Non-pigmented ciliary epithelial cell (primary cell): ENCODE measurements around the gene MYH9.

ENCODE experiments used
- DNase-seq: peaks from one replicate; pipeline ENCODE4 v3.0.0-alpha.2; 2010; ENCODE audit warnings: low read depth

MYH9 gene

GRCh38 chr22:36367479-36367878, 20.3 kb downstream of the MYH9 start:
- no peak for DNase-seq

- no peak for DNase-seq
Measured at GRCh38 chr22:36367066-36367465, 20.7 kb downstream of the MYH9 start.

DNA sequence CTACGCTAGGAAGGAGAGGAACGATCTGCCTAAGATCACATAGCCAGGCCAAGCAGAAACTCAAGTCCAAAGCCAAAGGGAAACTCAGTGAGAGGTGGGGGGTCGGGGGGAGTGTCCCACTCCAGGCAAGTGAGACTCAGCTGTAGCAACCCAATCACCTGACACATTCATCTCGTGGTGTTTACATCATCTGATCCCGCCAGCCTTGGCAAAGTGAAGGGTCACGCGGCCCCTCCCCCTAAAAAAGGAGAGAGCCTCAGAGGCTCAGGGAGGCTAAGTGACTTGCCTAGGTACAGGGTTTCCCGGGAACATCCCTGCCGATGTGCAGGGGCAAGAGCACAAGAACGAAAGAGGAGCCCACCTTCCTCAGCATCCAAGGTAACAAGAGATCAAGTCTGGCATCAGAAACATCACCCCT, 21.5 kb downstream of the MYH9 start:
- DNase-seq: no peak

DNA sequence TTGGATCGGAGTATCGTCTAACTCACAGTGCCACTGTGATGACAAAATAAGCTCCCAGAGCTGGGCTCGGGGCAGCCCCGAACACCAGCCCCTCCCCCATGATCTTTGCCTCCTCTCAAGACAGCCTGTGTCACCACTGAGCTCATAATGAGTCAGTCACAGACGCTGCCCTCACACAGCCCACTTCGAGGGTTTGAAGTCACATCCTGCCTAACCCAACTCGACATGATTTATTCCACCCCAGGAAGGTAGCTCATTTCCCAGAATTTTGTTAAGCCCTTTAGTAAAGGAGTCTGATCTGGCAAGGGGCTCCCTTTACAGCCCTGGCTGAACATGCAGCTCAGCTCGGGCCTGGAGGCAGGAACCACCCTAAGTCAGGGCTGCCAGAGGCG, 22.8 kb downstream of the MYH9 start:
- DNase-seq: peak; percentile 77

- no peak for DNase-seq
Measured at GRCh38 chr22:36364255-36365019, 23.3 kb downstream of the MYH9 start.

GRCh38 chr22:36363349-36363981, 24.3 kb downstream of the MYH9 start:
- DNase-seq: no peak

GRCh38 chr22:36362932-36363331, 24.8 kb downstream of the MYH9 start:
- no peak for DNase-seq

DNA sequence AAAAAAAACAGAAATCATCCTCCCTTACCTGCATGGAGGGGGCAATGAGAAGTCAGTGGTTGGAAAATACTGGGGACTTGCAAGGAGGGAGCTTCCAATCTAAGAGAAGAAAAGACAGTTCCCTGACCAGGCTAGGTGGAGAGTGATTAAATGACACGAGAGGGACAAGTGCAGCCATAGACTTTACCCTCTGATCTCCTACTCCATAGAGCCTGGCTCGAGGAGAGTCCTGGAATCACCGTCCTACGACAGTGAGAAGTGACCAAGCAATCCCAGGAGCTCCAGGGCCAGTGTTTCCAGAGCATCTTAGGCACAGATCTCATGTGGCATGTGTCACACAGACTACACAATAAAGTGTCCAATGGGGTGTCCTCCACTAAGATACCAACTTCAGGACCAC, 25.7 kb downstream of the MYH9 start:
- DNase-seq: no peak

- no peak for DNase-seq
Measured at GRCh38 chr22:36360871-36361383, 26.8 kb downstream of the MYH9 start.

DNA sequence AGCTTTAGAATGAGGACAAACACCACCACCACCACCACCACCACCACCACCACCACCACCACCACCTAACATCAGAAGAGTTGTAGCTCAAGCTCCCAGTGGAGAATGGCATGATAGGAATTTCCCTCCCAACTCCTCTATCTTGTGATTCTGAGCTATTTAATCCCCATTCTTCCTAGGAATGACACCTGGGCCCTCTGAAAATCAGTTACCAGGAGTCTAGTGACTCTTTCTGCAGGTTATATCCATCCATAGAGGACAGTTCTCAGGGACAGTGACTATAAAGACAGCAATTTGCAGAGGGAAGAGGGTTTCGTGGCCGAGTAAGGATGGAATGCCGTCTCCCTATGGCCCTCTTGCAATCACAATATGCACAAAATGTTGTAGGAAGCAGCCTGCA, 27.8 kb downstream of the MYH9 start:
- DNase-seq: no peak

DNA sequence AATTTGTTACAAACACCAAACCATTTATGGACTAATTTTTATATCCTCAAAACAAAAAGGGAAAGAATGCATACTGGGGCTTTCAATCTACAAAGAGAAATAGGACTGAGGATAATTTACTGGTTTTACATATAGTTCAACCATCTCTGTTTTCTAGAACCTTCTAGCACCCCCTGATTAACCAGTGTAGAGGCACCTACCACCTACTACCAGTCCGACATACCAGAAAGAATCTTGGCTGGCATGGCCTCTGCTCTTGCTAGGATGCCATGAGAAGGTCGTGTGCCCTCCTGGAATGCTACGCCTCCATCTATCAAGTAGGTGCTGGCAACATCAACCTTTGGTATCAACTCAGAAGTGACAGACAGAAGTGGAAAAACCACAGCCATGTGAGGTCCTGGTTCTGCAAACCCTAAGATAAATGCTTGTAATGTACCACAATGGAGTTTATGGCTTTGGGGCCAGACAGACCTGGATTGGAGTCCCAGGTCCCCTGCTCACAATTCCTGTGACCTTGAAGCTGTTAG, 28.2 kb downstream of the MYH9 start:
- DNase-seq: no peak

DNA sequence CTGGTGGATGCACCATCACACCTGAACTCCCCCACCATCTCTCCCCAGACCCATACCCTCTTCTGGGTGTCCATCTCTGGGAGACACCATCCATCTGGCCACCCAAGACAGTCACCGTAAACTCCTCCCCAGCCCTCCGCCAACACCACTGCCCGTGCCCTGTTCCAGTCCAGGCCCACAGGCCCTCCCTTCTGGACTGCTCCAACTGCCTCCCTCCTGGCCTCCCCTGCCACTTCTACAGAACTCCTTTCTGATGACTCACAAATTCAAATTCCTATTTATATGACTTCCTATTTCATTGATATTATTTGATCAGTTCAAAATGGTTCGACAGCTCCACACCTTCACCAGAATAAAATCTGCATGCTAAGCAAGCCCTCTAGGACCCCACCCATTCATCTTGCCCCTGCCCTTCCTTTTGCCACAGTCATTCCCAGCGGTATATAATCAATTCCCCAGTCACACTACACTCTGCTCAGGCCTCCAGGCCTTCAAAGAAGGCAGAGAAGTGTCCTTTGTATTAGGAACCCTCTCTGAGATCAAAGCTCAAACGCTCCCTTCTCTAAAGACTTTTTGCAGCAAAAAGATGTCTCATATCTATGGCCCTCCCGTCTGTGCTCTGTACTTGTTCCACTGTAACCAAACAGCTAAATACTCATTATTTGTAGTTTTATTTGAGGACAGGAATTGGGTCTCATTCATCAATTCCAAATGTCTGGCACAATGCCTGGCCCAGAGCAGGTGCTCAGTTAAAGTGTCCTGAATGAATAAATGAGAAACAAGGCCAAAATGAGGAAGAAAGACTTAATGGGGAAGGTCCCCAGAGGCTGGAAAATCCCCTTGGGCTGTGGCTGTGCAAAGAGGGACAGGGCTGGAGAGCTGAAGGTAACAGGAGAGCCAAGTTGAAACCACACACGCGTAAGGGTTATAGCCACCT, 29.0 kb downstream of the MYH9 start:
- no peak for DNase-seq

DNA sequence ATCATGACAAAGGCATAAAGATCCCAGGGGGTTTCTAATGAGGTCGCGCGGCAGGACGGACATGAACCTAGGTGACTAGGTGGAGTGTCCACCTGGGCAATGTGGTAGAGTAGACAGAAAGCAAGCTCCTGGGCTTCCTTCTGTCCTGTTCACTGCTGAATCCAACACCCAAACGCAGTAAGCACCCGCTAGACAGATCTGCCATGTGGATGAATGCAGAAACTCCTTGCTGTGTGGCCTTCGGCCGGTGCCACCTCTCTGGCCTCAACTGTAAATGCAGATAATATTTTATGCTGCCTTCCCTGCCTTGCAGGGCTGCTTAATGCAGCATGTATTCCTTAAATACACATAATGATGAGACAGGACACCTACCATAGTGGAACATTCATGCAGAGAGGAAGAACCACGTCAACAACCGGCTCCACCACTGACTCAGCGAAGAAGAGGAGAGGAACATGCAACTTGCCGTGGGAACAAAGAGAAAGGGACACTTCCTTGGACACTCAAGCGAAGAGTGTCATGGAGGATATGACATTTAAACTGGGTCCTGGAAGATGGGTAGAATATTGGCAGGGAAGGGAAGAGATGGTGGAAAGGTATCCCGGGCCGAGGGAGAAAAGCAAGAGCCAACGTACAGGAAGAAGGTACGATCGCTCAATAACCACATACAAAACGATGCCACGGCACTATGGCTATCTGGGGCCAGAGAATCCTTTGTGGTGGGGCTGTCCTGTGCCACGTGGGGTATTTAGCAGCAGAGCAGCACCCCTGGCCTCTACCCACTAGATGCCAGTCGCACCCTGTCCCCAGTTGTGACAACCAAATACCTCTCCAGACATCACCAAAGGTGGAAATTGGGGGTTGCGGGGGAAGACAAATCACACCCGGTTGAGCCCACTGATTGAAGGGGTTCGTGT, 30.8 kb downstream of the MYH9 start:
- DNase-seq: no peak

DNA sequence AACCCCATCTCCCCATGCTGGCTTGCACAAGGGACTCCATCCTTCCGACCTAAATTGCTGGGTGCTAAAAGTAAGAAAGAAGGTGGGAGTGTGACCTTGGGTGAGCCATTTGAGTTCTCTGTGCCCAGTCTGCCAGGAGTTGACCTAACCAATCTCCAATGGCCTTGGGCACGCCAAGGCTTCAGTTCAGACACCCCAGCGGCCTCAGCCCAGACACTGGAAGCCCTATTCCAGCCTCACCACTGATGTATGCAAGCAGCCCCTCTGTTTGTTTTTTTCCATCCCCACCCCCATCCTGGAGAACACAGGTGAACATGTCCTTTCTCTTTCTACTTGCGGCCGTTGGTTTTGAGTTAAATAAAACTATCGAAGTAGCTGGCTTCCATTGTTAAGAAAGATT, 31.9 kb downstream of the MYH9 start:
- DNase-seq: no peak

DNA sequence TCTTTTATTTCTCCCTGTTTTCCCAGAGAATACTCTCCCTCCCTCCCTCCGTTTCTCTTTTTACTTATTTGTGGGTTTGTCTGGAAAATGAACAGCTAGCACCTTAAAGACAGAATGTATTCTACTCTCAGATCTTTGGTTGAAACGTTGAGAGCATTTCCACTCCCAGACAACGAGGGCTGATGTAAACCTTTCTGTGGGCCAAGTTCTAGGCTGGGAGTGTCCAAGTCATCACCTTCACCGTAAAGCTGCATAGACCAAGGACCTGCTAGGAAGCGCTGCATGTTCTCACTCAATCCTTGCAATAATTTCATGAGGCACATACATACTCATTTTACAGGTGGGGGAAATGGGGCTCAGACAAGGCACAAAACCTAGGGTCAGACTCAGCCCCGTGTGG, 32.4 kb downstream of the MYH9 start:
- no peak for DNase-seq

DNA sequence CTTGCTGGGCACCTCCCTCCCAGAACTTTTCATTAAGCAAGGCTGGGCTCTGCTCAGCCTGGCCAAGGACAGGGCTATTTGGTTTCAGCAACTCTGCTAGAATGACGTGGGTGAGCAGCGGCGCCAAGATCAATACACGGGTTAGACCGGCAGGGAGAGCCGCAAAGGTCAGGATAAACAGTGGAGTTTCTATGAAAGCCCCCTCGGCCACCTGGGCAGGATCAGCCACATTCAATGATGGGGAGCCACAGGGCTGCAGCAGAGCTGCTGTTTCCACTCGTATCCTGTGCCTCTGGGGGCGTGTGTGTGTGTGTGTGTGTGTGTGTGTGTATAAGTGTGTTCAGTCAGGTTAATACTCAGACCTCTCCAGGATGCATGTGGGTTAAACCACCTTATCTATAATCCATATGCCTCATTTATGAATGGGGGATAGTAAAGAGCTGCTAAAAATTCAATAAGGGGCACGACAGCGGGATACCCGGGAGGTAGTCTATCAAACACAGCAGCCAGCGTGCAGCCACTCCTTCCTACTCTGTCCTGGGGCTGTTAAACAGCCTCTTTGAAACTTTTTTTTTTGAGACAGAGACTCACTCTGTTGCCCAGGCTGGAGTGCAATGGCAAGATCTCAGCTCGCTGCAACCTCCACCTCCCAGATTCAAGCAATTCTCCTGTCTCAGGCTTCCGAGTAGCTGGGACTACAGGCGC, 34.8 kb downstream of the MYH9 start:
- no peak for DNase-seq

GRCh38 chr22:36351921-36352802, 35.6 kb downstream of the MYH9 start:
- no peak for DNase-seq

GRCh38 chr22:36350751-36351594, 36.8 kb downstream of the MYH9 start:
- DNase-seq: no peak

- no peak for DNase-seq
Measured at GRCh38 chr22:36349726-36350125, 38.0 kb downstream of the MYH9 start.
